Astrocyte (in vitro differentiated cells and primary cell): ENCODE data around the gene EPN3. TPM values are rescaled to one million over a fixed set of nuclear protein-coding genes. Genes with fewer than 3 reads are reported as not detected.

Experiments
- DNase-seq: peaks from one replicate; pipeline ENCODE4 v3.0.0-alpha.2; 2010; ENCODE audit warnings: low read depth
- FAIRE-seq: peaks from 2 replicates; lab custom pipeline; 2011; peaks lifted over from hg19 to GRCh38; lab: Jason Lieb, UNC
- H2AFZ ChIP-seq: 2 replicates; pipeline ENCODE4 v1.6.0; 2012; ENCODE audit warnings: low read depth, low read length, inconsistent platforms
- H3K27ac ChIP-seq: 2 replicates; pipeline ENCODE4 v1.5.1; 2011; ENCODE audit warnings: low read depth, low read length, inconsistent platforms
- H3K27me3 ChIP-seq: 2 replicates; pipeline ENCODE4 v1.6.0; 2011; ENCODE audit warnings: low read length, inconsistent platforms; ENCODE audit not compliant: insufficient read depth
- H3K36me3 ChIP-seq: 2 replicates; pipeline ENCODE4 v1.5.1; 2011; ENCODE audit warnings: low read length, inconsistent platforms; ENCODE audit not compliant: insufficient read depth
- H3K4me1 ChIP-seq: 2 replicates; pipeline ENCODE4 v1.5.1; 2011; ENCODE audit warnings: low read length, inconsistent platforms; ENCODE audit not compliant: insufficient read depth
- H3K4me2 ChIP-seq: 2 replicates; pipeline ENCODE4 v1.6.0; 2012; ENCODE audit warnings: low read length, inconsistent platforms
- H3K4me3 ChIP-seq: 2 replicates; pipeline ENCODE4 v1.5.1; 2011; ENCODE audit warnings: low read depth, mild to moderate bottlenecking, low read length, inconsistent platforms; ENCODE audit not compliant: insufficient read depth
- H3K79me2 ChIP-seq: 2 replicates; pipeline ENCODE4 v1.6.0; 2012; ENCODE audit warnings: mild to moderate bottlenecking, low read length, inconsistent platforms; ENCODE audit not compliant: insufficient read depth
- H3K9ac ChIP-seq: 2 replicates; pipeline ENCODE4 v1.6.0; 2012; ENCODE audit warnings: mild to moderate bottlenecking, low read length, inconsistent platforms
- H3K9me3 ChIP-seq: 2 replicates; pipeline ENCODE4 v1.5.1; 2012; ENCODE audit warnings: low read depth, mild to moderate bottlenecking, low read length, inconsistent platforms; ENCODE audit not compliant: insufficient read depth
- H4K20me1 ChIP-seq: 2 replicates; pipeline ENCODE4 v1.6.0; 2012; ENCODE audit warnings: low read length, inconsistent platforms; ENCODE audit not compliant: insufficient read depth
- H3K27ac Mint-ChIP-seq: one replicate; pipeline ENCODE4 v1.8.0; 2021; ENCODE audit warnings: mild to moderate bottlenecking, mixed read lengths; ENCODE audit not compliant: unreplicated experiment
- H3K27me3 Mint-ChIP-seq: one replicate; pipeline ENCODE4 v1.8.0; 2021; ENCODE audit warnings: low read depth, mixed read lengths; ENCODE audit not compliant: unreplicated experiment
- H3K36me3 Mint-ChIP-seq: one replicate; pipeline ENCODE4 v1.8.0; 2021; ENCODE audit warnings: low read depth, mixed read lengths; ENCODE audit not compliant: unreplicated experiment
- H3K4me1 Mint-ChIP-seq: one replicate; pipeline ENCODE4 v1.8.0; 2021; ENCODE audit warnings: low read depth, mixed read lengths; ENCODE audit not compliant: unreplicated experiment
- H3K4me3 Mint-ChIP-seq: one replicate; pipeline ENCODE4 v1.8.0; 2021; ENCODE audit warnings: mild to moderate bottlenecking, moderate library complexity, mixed read lengths; ENCODE audit not compliant: unreplicated experiment
- H3K9me3 Mint-ChIP-seq: one replicate; pipeline ENCODE4 v1.8.0; 2021; ENCODE audit warnings: mild to moderate bottlenecking, mixed read lengths; ENCODE audit not compliant: unreplicated experiment
- CTCF ChIP-seq: IDR thresholded peaks from 2 replicates; pipeline ENCODE4 v1.5.1; 2011; ENCODE audit warnings: low read depth, mild to moderate bottlenecking, inconsistent platforms, low read length, moderate library complexity; ENCODE audit not compliant: insufficient read depth
- EZH2 ChIP-seq: IDR thresholded peaks from 2 replicates; pipeline ENCODE4 v1.6.1; 2012; ENCODE audit warnings: mild to moderate bottlenecking, low read length, inconsistent platforms; ENCODE audit not compliant: insufficient read depth
- total RNA-seq: library from RNA; stranded (reverse); gene quantifications from 2 replicates; pipeline ENCODE4 v1.2.1, GENCODE V29; 2021

Gene EPN3
- total RNA-seq, 1 donor from 2014 or later = 1.7 TPM

GRCh38 chr17:50578173-50578572 lies 45.6 kb downstream of the EPN3 start:
- Mint-ChIP-seq H3K9me3 (peaks cover 8% of the 10 kb centered on the region), H3K36me3 (peaks cover 3% of the 10 kb centered on the region), H3K4me3 (no peak overlapping the region), H3K4me1 (peaks cover 2% of the 10 kb centered on the region), H3K27ac (no peak overlapping the region), H3K27me3 (peaks cover 68% of the 10 kb centered on the region)
- no peak for DNase-seq
- no peak overlapping the region for H3K4me3 ChIP-seq
- H3K9me3 ChIP-seq = no peaks in the 10 kb centered on the region
- H3K27ac ChIP-seq = no peak overlapping the region
- H3K27me3 ChIP-seq = peaks cover 11% of the 10 kb centered on the region
- H3K9ac ChIP-seq = no peak overlapping the region
- no peak overlapping the region for H2AFZ ChIP-seq
- H3K4me1 ChIP-seq = no peaks in the 10 kb centered on the region
- TF ChIP-seq CTCF (no peak), EZH2 (no peak)
- H3K4me2 ChIP-seq = no peak overlapping the region
- no peak for FAIRE-seq
- H3K79me2 ChIP-seq = no peaks in the 10 kb centered on the region
- no peaks in the 10 kb centered on the region for H3K36me3 ChIP-seq
- H4K20me1 ChIP-seq = no peaks in the 10 kb centered on the region

- TF ChIP-seq CTCF (no peak), EZH2 (no peak)
- H3K4me3 ChIP-seq = no peak overlapping the region
- Mint-ChIP-seq H3K27me3 (peaks cover 74% of the 10 kb centered on the region), H3K4me3 (no peak overlapping the region), H3K36me3 (peaks cover 3% of the 10 kb centered on the region), H3K27ac (no peak overlapping the region), H3K4me1 (peaks cover 2% of the 10 kb centered on the region), H3K9me3 (peaks cover 10% of the 10 kb centered on the region)
- H3K4me1 ChIP-seq = no peaks in the 10 kb centered on the region
- peaks cover 11% of the 10 kb centered on the region for H3K27me3 ChIP-seq
- H3K36me3 ChIP-seq = no peaks in the 10 kb centered on the region
- H3K4me2 ChIP-seq = no peak overlapping the region
- DNase-seq = no peak
- no peak overlapping the region for H2AFZ ChIP-seq
- no peak overlapping the region for H3K9ac ChIP-seq
- no peaks in the 10 kb centered on the region for H3K79me2 ChIP-seq
- FAIRE-seq = no peak
- H3K27ac ChIP-seq = no peak overlapping the region
- no peaks in the 10 kb centered on the region for H4K20me1 ChIP-seq
- no peaks in the 10 kb centered on the region for H3K9me3 ChIP-seq
Measured at GRCh38 chr17:50579399-50579798, 46.9 kb downstream of the EPN3 start.

GRCh38 chr17:50580646-50581045 lies 48.1 kb downstream of the EPN3 start:
- H2AFZ ChIP-seq = no peak overlapping the region
- peaks cover 11% of the 10 kb centered on the region for H3K27me3 ChIP-seq
- FAIRE-seq (no peak), DNase-seq (no peak)
- H4K20me1 ChIP-seq = no peaks in the 10 kb centered on the region
- H3K9ac ChIP-seq = no peak overlapping the region
- peaks cover 2% of the 10 kb centered on the region for H3K4me1 Mint-ChIP-seq
- peaks cover 77% of the 10 kb centered on the region for H3K27me3 Mint-ChIP-seq
- no peak overlapping the region for H3K4me3 ChIP-seq
- no peaks in the 10 kb centered on the region for H3K4me1 ChIP-seq
- H3K27ac Mint-ChIP-seq = no peak overlapping the region
- H3K9me3 ChIP-seq = no peaks in the 10 kb centered on the region
- no peak overlapping the region for H3K4me2 ChIP-seq
- no peak overlapping the region for H3K4me3 Mint-ChIP-seq
- no peaks in the 10 kb centered on the region for H3K36me3 ChIP-seq
- H3K27ac ChIP-seq = no peak overlapping the region
- H3K9me3 Mint-ChIP-seq = peaks cover 10% of the 10 kb centered on the region
- H3K79me2 ChIP-seq = no peaks in the 10 kb centered on the region
- H3K36me3 Mint-ChIP-seq = peaks cover 3% of the 10 kb centered on the region
- TF ChIP-seq EZH2 = no peak
- TF ChIP-seq CTCF = no peak
